NCI-H2107 treated with DMSO at 0.1 percent for 48 hours (cell line): Measurements from ENCODE around the gene MT1B.
"Not testable (repeated sequence)": the region's sequence is repeated elsewhere in the genome, so short reads cannot be mapped to it uniquely, and the experiment has no call there.

Source experiments
- DNase-seq: peaks from one replicate; lab custom pipeline; 2025; ENCODE audit not compliant: unreplicated experiment; lab: John Stamatoyannopoulos, UW

The MT1B gene

DNA sequence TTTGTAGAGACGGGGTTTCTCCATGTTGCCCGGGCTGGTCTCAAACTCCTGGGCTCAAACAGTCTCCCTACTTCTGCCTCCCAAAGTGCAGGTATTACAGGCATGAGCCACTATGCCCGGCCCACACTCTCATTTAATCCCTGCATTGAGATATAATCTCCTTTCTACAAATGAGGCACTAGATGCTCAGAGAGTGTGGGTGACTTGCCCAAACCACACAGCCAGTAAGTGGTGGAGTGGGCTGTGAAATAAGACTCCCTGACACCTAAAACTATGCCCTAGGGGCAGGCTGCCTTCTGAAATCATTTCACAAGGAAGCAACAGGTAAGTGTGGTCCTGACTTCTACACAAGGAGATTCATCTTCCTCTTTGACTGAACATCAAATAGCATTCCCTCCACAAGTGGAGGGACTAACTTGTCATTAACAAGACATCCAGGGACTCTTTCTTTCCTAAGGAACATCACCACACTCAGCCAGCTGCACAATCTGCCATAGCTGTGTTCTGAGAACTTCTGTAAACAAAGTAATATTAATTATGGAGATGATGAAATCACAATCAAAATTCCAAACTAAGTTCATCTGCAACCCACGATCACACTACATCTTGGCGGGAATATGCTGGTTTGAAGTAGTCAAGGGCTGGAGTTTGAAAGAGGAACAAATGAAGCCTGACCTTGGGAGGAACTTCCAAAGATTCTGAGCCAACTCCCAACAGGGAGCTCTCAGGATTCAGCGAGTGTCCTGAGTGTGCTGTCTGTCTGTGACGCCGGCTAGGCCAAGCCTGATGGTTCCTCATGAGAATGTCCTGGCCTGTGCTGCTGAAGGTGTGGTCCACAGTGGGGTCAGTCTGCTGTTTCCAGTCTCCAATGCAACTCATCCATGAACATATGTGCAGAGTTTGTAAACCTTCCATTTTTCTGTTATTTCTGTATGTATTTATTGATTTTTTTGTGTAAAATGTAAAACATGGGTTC lies 13.9 kb downstream of the MT1B start:
- not testable (repeated sequence) for DNase-seq

- no peak for DNase-seq
Measured at GRCh38 chr16:56667581-56668571, 16.2 kb downstream of the MT1B start, which contains the start of gene MT1G. Gene MT1G (minus strand): TSS chr16:56668065. CDS start chr16:56667993, 72 bp downstream.

GRCh38 chr16:56669005-56669839 lies 17.5 kb downstream of the MT1B start, which contains the start of gene MT1H:
Gene MT1H (plus strand): TSS chr16:56669814. CDS start chr16:56669885, 71 bp downstream.
- DNase-seq, result no peak

- DNase-seq, result no peak
Measured at GRCh38 chr16:56669840-56670619, 18.3 kb downstream of the MT1B start.

GRCh38 chr16:56670620-56670934 lies 18.9 kb downstream of the MT1B start:
- no peak for DNase-seq

- DNase-seq, result not testable (repeated sequence)
Measured at GRCh38 chr16:56671691-56672090, 20.0 kb downstream of the MT1B start.

DNA sequence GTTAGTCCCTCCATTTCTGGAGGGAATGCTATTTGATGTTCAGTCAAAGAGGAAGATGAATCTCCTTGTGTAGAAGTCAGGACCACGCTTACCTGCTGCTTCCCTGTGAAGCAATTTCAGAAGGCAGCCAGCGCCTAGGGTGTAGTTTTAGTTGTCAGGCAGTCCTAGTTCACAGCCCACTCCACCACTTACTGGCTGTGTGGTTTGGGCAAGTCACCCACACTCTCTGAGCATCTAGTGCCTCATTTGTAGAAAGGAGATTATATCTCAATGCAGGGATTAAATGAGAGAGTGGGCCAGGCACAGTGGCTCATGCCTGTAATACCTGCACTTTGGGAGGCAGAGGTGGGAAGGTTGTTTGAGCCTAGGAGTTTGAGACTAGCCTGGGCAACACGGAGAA lies 20.5 kb downstream of the MT1B start:
- DNase-seq, result not testable (repeated sequence)

DNA sequence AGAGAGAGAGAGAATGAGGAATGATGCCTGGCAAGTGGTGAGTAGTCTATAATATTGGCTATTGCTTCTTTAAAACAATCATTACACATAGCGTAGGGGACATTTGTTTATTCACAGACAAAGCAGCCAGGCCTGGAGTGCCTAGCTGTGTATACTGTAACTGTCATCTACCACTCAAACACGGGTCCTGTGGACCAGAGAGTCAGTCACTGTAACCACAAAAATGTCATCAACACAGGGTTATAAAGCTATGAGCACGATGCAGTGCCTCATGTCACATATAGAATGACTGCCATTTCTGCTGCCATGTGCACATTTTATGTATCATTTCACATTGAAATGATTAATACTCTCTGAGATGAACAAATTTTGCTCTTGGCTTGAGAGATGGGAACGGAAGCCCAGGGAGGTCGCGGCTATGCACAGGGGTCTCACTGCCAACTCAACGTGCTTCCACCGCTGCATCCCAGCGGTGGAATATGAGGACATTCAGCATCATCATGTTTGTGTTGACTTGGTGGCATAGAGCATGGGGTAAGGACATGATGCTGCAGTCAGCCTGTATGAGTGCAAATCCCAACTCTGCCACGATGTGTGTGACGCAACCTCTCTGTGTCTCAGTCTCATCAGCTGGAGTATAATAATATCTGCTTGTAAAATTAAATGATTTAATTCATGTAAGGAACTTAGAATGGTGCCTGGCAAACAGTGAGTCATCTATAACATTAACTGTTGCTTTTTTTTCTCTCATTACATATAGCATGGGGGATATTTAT lies 21.3 kb downstream of the MT1B start:
- DNase-seq, result peak; percentile 19

DNA sequence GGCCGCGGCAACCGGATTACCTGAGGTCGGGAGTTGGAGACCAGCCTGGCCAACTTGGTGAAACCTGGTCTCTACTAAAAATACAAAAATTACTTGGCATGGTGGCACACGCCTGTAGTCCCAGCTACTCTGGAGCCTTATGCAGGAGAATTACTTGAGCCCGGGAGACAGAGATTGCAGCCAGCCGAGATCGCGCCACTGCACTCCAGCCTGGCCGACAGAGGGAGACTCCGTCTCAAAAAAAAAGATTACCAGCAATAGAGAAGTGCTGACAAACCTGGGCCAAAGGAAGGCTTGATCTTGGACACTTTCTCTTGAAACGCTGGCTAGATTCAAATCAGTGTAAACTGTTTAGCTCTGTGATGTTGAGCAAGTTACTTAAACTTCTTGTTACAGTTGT lies 22.2 kb downstream of the MT1B start:
- DNase-seq, result no peak

- not testable (repeated sequence) for DNase-seq
Measured at GRCh38 chr16:56674570-56674969, 22.9 kb downstream of the MT1B start.

DNA sequence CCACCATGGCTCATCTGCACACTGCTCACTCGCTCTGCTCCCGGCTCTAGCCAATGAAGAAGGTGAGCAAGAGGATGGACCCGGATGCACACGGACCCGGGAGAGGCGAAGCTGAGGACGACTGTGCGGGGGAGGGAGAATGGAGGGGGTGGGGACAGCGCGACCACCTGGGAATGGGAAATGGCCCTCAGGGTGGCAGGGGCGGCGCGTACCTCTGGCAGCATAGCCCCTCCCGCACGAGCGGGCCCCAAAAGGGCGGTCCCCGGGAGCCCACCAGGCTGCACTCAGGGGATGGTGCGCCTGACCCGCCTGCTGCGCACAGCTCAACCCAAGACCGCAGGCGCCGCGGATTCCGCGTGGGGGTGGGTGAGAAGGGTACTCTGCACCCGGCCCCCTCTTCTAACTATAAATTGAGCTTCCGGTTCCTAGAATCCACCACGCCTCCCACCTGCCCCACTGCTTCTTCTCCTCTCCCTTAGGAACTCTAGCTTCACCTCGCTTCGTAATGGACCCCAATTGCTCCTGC lies 24.1 kb downstream of the MT1B start:
- no peak for DNase-seq

GRCh38 chr16:56677474-56677873 lies 25.8 kb downstream of the MT1B start:
- no peak for DNase-seq

GRCh38 chr16:56679078-56679730 lies 27.5 kb downstream of the MT1B start:
- no peak for DNase-seq

GRCh38 chr16:56679818-56680217 lies 28.1 kb downstream of the MT1B start:
- no peak for DNase-seq

DNA sequence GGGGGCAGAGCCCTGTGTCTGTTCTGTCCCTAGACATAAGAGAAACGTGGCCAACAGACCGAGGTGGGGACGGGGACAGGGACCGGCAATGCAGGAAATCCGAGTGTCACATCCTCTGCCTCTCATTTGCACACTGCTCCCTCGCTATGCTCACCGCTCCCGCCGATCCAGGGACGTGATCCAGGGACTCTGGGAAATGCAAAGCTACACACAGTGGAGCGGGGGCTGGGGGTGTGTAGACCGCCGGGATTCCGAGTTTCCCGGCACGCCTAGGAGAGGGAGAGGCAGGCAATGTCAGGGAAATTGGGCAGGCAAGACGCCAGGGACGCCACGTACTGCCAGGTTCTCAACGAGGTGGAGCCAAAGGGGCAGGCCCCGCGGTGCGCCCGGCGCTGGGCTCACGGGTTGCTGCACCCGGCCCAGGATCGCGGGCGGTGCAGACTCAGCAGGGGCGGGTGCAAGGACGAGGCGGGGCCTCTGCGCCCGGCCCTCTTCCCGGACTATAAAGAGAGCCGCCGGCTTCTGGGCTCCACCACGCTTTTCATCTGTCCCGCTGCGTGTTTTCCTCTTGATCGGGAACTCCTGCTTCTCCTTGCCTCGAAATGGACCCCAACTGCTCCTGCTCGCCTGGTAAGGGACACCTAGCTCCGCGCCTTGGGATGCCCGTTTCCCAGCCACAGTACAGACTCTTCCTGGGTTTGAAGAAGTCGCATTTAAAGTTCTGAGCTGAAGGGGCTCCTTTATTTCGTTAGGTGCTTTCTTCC lies 30.4 kb downstream of the MT1B start, which contains the start of gene MT1X:
Gene MT1X, plus strand, starts transcription at position 532 of the 764 bp plus-strand sequence. Its CDS starts 71 bp downstream, at position 603.
- peak; percentile 66 for DNase-seq

DNA sequence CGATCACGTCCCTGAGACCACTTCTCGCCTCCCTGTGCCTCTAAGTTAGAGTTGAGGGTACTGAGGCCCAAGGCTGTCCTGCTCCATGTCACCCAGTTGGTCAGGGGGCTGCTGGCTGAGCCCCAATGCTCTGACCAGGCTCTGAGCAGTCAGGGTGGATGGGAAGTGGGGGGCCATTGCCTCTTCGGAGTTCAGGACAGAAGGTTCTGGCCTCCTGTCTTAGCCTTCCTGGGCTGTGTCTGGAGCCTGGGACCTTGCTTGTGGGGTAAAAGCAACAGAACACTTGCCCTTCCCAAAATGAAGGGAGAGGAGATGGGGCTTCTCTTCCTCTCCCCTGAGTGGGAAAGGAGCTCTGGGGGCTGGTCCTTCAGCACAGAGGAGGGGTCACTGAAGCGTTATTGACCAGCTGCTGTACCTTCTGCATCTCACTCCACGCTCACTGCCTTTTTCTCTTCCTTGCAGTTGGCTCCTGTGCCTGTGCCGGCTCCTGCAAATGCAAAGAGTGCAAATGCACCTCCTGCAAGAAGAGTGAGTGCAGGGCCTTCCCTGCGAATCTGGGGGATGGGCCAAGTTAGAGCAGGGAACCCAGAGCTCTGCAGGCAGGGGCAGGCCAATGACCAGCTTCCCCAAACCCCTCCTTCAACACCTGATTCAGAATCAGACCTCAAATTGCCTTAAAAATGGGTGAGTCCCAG lies 31.2 kb downstream of the MT1B start:
- no peak for DNase-seq
